Endodermal cell (in vitro differentiated cells): ENCODE data around the gene SNRNP70. TPM values are rescaled to one million over a fixed set of nuclear protein-coding genes. Genes with fewer than 3 reads are reported as not detected.

Experiments used
- DNase-seq: peaks from one replicate; pipeline ENCODE4 v3.0.0-alpha.2; 2017
- H3K27ac ChIP-seq: 2 replicates; pipeline ENCODE4 v1.5.1; 2013; ENCODE audit warnings: mild to moderate bottlenecking, low read depth, low read length, moderate library complexity
- H3K27me3 ChIP-seq: 2 replicates; pipeline ENCODE4 v1.6.1; 2013; ENCODE audit warnings: mild to moderate bottlenecking, low read length, moderate library complexity; ENCODE audit not compliant: insufficient read depth, control insufficient read depth, poor library complexity, severe bottlenecking
- H3K36me3 ChIP-seq: 2 replicates; pipeline ENCODE4 v1.7.0; 2013; ENCODE audit warnings: mild to moderate bottlenecking, low read length, moderate library complexity; ENCODE audit not compliant: control insufficient read depth, insufficient read depth
- H3K4me1 ChIP-seq: one replicate; pipeline ENCODE4 v1.7.0; 2013; ENCODE audit warnings: low read length; ENCODE audit not compliant: control insufficient read depth, insufficient read depth
- H3K4me3 ChIP-seq: 2 replicates; pipeline ENCODE4 v1.5.1; 2013; ENCODE audit warnings: mild to moderate bottlenecking, low read length, moderate library complexity
- H3K9ac ChIP-seq: 2 replicates; pipeline ENCODE4 v1.6.1; 2013; ENCODE audit warnings: mild to moderate bottlenecking, low read length, moderate library complexity; ENCODE audit not compliant: poor library complexity, severe bottlenecking; ENCODE audit errors: extremely low read depth
- H3K9me3 ChIP-seq: 2 replicates; pipeline ENCODE4 v1.6.1; 2013; ENCODE audit warnings: mild to moderate bottlenecking, low read length, moderate library complexity; ENCODE audit not compliant: control insufficient read depth
- H3K27ac Mint-ChIP-seq: 2 replicates; pipeline ENCODE4 v1.8.0; 2020; ENCODE audit warnings: mixed read lengths
- H3K27me3 Mint-ChIP-seq: 2 replicates; pipeline ENCODE4 v1.8.0; 2021; ENCODE audit warnings: mild to moderate bottlenecking, mixed read lengths; ENCODE audit not compliant: insufficient read depth
- H3K36me3 Mint-ChIP-seq: 2 replicates; pipeline ENCODE4 v1.8.0; 2020; ENCODE audit warnings: low read depth, mixed read lengths
- H3K4me1 Mint-ChIP-seq: 2 replicates; pipeline ENCODE4 v1.8.0; 2020; ENCODE audit warnings: mixed read lengths
- H3K4me3 Mint-ChIP-seq: 2 replicates; pipeline ENCODE4 v1.8.0; 2020; ENCODE audit warnings: mild to moderate bottlenecking, moderate library complexity, mixed read lengths
- H3K9me3 Mint-ChIP-seq: 2 replicates; pipeline ENCODE4 v1.8.0; 2020; ENCODE audit warnings: mild to moderate bottlenecking, mixed read lengths
- CTCF ChIP-seq: fragments of 200-600 bp; sonication (generic); conservative IDR thresholded peaks from 2 replicates; pipeline ENCODE4 v1.5.0; 2021; ENCODE audit warnings: antibody characterized with exemption, mild to moderate bottlenecking
- WGBS, 2 experiments: methylation state at CpG; one replicate each; pipeline versions ENCODE4 v1.1.5 to v1.1.7; 2013; ENCODE audit warnings: missing lambda C conversion rate in 2 of 2, mixed read lengths in 1 of 2; ENCODE audit not compliant: insufficient coverage in 1 of 2, insufficient read length in 1 of 2; 5-methylcytosine and 5-hydroxymethylcytosine counted together
- total RNA-seq, 2 donors: library from RNA; stranded (reverse); fragmentation: NEBNext Ultra II Directional in 1 of 2; extraction: Animal tissue kit (Norgen Biotek cat#: 25700) in 1 of 2; gene quantifications; 2 replicates in 1 of 2; 3 replicates in 1 of 2; pipeline ENCODE4 v1.2.1, GENCODE V29; 2021

The SNRNP70 gene
- total RNA-seq, 2 donors from 2014 or later = 284 to 292 TPM

GRCh38 chr19:49097453-49098288 lies 12.4 kb downstream of the SNRNP70 start:
- Mint-ChIP-seq H3K36me3 (peaks cover 78% of the 10 kb centered on the region), H3K9me3 (no peaks in the 10 kb centered on the region), H3K27ac (peak overlapping the region; percentile 35), H3K4me1 (peaks cover 1% of the 10 kb centered on the region), H3K27me3 (no peaks in the 10 kb centered on the region), H3K4me3 (no peak overlapping the region)
- peak; percentile 99 for TF ChIP-seq CTCF
- Histone ChIP-seq H3K9ac (no peak overlapping the region), H3K9me3 (no peaks in the 10 kb centered on the region), H3K4me1 (peaks cover 10% of the 10 kb centered on the region), H3K27me3 (no peaks in the 10 kb centered on the region), H3K27ac (peak overlapping the region; percentile 19), H3K36me3 (peaks cover 90% of the 10 kb centered on the region), H3K4me3 (no peak overlapping the region)
- WGBS, 2 experiments = 70 to 79% methylated on average over 7 to 8 of the region's 8 CpGs
- DNase-seq = peak; percentile 95

- H3K36me3 Mint-ChIP-seq = peaks cover 75% of the 10 kb centered on the region
Measured at GRCh38 chr19:49098795-49099194, 13.5 kb downstream of the SNRNP70 start.

GRCh38 chr19:49101160-49101559 lies 15.9 kb downstream of the SNRNP70 start:
- H3K9me3 ChIP-seq = no peaks in the 10 kb centered on the region
- peaks cover 89% of the 10 kb centered on the region for H3K36me3 ChIP-seq
- no peak overlapping the region for H3K27ac ChIP-seq
- DNase-seq = no peak
- H3K4me3 Mint-ChIP-seq = no peak overlapping the region
- no peaks in the 10 kb centered on the region for H3K27me3 Mint-ChIP-seq
- 87 to 93% methylated on average over 3 to 12 of the region's 12 CpGs for WGBS, 2 experiments
- no peak overlapping the region for H3K4me3 ChIP-seq
- peaks cover 1% of the 10 kb centered on the region for H3K4me1 Mint-ChIP-seq
- no peak overlapping the region for H3K27ac Mint-ChIP-seq
- peaks cover 10% of the 10 kb centered on the region for H3K4me1 ChIP-seq
- no peaks in the 10 kb centered on the region for H3K9me3 Mint-ChIP-seq
- H3K9ac ChIP-seq = no peak overlapping the region
- TF ChIP-seq CTCF = no peak
- H3K27me3 ChIP-seq = no peaks in the 10 kb centered on the region
- peaks cover 71% of the 10 kb centered on the region for H3K36me3 Mint-ChIP-seq

More at GRCh38 chr19:49098795-49099194, 13.5 kb downstream of the SNRNP70 start:
- Histone ChIP-seq H3K27ac (no peak overlapping the region), H3K4me1 (peaks cover 10% of the 10 kb centered on the region), H3K9ac (no peak overlapping the region), H3K9me3 (no peaks in the 10 kb centered on the region), H3K27me3 (no peaks in the 10 kb centered on the region), H3K36me3 (peaks cover 90% of the 10 kb centered on the region), H3K4me3 (no peak overlapping the region)
- Mint-ChIP-seq H3K4me1 (peaks cover 1% of the 10 kb centered on the region), H3K4me3 (no peak overlapping the region), H3K27ac (peak overlapping the region; percentile 35), H3K9me3 (no peaks in the 10 kb centered on the region), H3K27me3 (no peaks in the 10 kb centered on the region)
- TF ChIP-seq CTCF = no peak
- no peak for DNase-seq
- 96 to 100% methylated on average over 4 of the region's 4 CpGs for WGBS, 2 experiments
